ENCODE results near the gene ADGRL2.
A peak's percentile ranks its signal among the peaks of the same experiment; 100 is the strongest.

The ADGRL2 gene

GRCh38 chr1:81976539-81976938 is 175.8 kb downstream of the ADGRL2 start:
- FAIRE-seq (no peak), DNase-seq (ENCODE audit: low spot score) (no peak)

- no peak for DNase-seq (ENCODE audit: low spot score)
- FAIRE-seq, result no peak
These were observed 178.2 kb downstream of the ADGRL2 start for GRCh38 chr1:81978945-81979344.

- no peak for DNase-seq (ENCODE audit: low spot score)
- no peak for FAIRE-seq
These were observed 181.8 kb downstream of the ADGRL2 start for GRCh38 chr1:81982523-81982922.

- DNase-seq (ENCODE audit: low spot score) (no peak), FAIRE-seq (no peak)
These were observed 188.8 kb downstream of the ADGRL2 start for GRCh38 chr1:81989524-81989923.

- DNase-seq (ENCODE audit: low spot score) (no peak), FAIRE-seq (no peak)
These were observed 189.5 kb downstream of the ADGRL2 start for GRCh38 chr1:81990241-81990640.

- DNase-seq (ENCODE audit: low spot score), result no peak
- FAIRE-seq, result no peak
These were observed 197.4 kb downstream of the ADGRL2 start for GRCh38 chr1:81998165-81998564.

- DNase-seq (ENCODE audit: low spot score), result no peak
- no peak for FAIRE-seq
These were observed 198.6 kb downstream of the ADGRL2 start for GRCh38 chr1:81999364-81999763.

GRCh38 chr1:82000221-82000620 is 199.5 kb downstream of the ADGRL2 start:
- no peak for FAIRE-seq
- no peak for DNase-seq (ENCODE audit: low spot score)

GRCh38 chr1:82001345-82001744 is 200.6 kb downstream of the ADGRL2 start:
- FAIRE-seq, result no peak

GRCh38 chr1:82007804-82008203 is 207.1 kb downstream of the ADGRL2 start:
- DNase-seq (ENCODE audit: low spot score), result no peak
- FAIRE-seq, result no peak

More at GRCh38 chr1:82001345-82001744, 200.6 kb downstream of the ADGRL2 start:
- no peak for DNase-seq (ENCODE audit: low spot score)

- no peak for DNase-seq (ENCODE audit: low spot score)
- FAIRE-seq, result no peak
These were observed 213.0 kb downstream of the ADGRL2 start for GRCh38 chr1:82013702-82014101.

GRCh38 chr1:82015444-82015843 is 214.7 kb downstream of the ADGRL2 start:
- FAIRE-seq (no peak), DNase-seq (ENCODE audit: low spot score) (no peak)

GRCh38 chr1:82018319-82018718 is 217.6 kb downstream of the ADGRL2 start:
- FAIRE-seq, result no peak
- DNase-seq (ENCODE audit: low spot score), result no peak

GRCh38 chr1:82019508-82019907 is 218.8 kb downstream of the ADGRL2 start:
- no peak for FAIRE-seq
- DNase-seq (ENCODE audit: low spot score), result no peak

GRCh38 chr1:82030830-82031229 is 230.1 kb downstream of the ADGRL2 start:
- FAIRE-seq (peak; percentile 29), DNase-seq (ENCODE audit: low spot score) (no peak)

GRCh38 chr1:82032068-82032467 is 231.3 kb downstream of the ADGRL2 start:
- no peak for FAIRE-seq
- no peak for DNase-seq (ENCODE audit: low spot score)

- FAIRE-seq (no peak), DNase-seq (ENCODE audit: low spot score) (no peak)
These were observed 234.1 kb downstream of the ADGRL2 start for GRCh38 chr1:82034812-82035211.

All from RCC 7860 (cell line).